IMR-90 (cell line): ENCODE measurements around the gene AFG3L2. TPM values are rescaled to one million over a fixed set of nuclear protein-coding genes. Genes with fewer than 3 reads are reported as not detected.
"Not testable (repeated sequence)": the region's sequence is repeated elsewhere in the genome, so short reads cannot be mapped to it uniquely, and the experiment has no call there.

Experiments
- ATAC-seq: fragments of 200-7000 bp; cut with Tn5 transposase; 2 replicates; pipeline ENCODE4 v1.9.1; 2020; ENCODE audit warnings: low read depth, mild to moderate bottlenecking, moderate library complexity
- BruUV-seq: library from RNA; stranded (reverse); fragments of 400-500 nt; replicated peaks from 2 replicates; lab custom pipeline; 2021; lab: Mats Ljungman, UMichigan
- CTCF ChIA-PET: fragments of 300-600 bp; formaldehyde crosslinking; extraction: SDS; loops from one replicate; lab custom pipeline; 2021; ENCODE audit warnings: antibody characterized with exemption; lab: Yijun Ruan, JAX
- POLR2A ChIA-PET: fragments of 300-600 bp; sonication (Branson Sonifier 250); formaldehyde crosslinking; loops from one replicate; lab custom pipeline; 2022; ENCODE audit warnings: antibody characterized with exemption; ENCODE audit not compliant: unreplicated experiment; lab: Charles Lee
- DNase-seq: peaks from one replicate; pipeline ENCODE4 v3.0.0; 2013
- H2AFZ ChIP-seq: replicated peaks from 2 replicates; pipeline ENCODE3; 2013; ENCODE audit warnings: low read length, mild to moderate bottlenecking; ENCODE audit not compliant: poor library complexity
- H2AK5ac ChIP-seq: 2 replicates; pipeline ENCODE4 v1.6.1; 2013; ENCODE audit warnings: low read depth, low read length, inconsistent platforms
- H2AK9ac ChIP-seq: replicated peaks from 2 replicates; pipeline ENCODE3; 2013; ENCODE audit warnings: mild to moderate bottlenecking, low read depth, low read length, moderate library complexity; ENCODE audit not compliant: poor library complexity
- H2BK120ac ChIP-seq: 2 replicates; pipeline ENCODE4 v1.6.1; 2013; ENCODE audit warnings: low read depth, low read length, inconsistent platforms
- H2BK15ac ChIP-seq: 3 replicates; pipeline ENCODE4 v1.6.1; 2013; ENCODE audit warnings: low read depth, low read length, inconsistent platforms
- H2BK20ac ChIP-seq: 2 replicates; pipeline ENCODE4 v1.6.1; 2013; ENCODE audit warnings: low read depth, mild to moderate bottlenecking, inconsistent platforms, low read length, moderate library complexity
- H2BK5ac ChIP-seq: 2 replicates; pipeline ENCODE4 v1.6.1; 2013; ENCODE audit warnings: mild to moderate bottlenecking, low read depth, low read length, inconsistent platforms; ENCODE audit not compliant: poor library complexity, severe bottlenecking
- H3K14ac ChIP-seq: replicated peaks from 2 replicates; pipeline ENCODE4 v1.6.1; 2013; ENCODE audit warnings: low read depth, low read length, inconsistent platforms
- H3K18ac ChIP-seq: 2 replicates; pipeline ENCODE4 v1.6.1; 2013; ENCODE audit warnings: low read depth, low read length, control low read depth
- H3K23ac ChIP-seq: 2 replicates; pipeline ENCODE4 v1.6.1; 2013; ENCODE audit warnings: low read depth, low read length, inconsistent platforms
- H3K27ac ChIP-seq: 2 replicates; pipeline ENCODE4 v1.5.1; 2013; ENCODE audit warnings: mild to moderate bottlenecking, control low read depth, low read length; ENCODE audit not compliant: insufficient read depth
- H3K27me3 ChIP-seq: 2 replicates; pipeline ENCODE4 v1.6.1; 2013; ENCODE audit warnings: low read length; ENCODE audit not compliant: control insufficient read depth, insufficient read depth
- H3K36me3 ChIP-seq: 2 replicates; pipeline ENCODE4 v1.6.1; 2013; ENCODE audit warnings: low read length, mixed read lengths; ENCODE audit not compliant: control insufficient read depth, insufficient read depth
- H3K4ac ChIP-seq: 2 replicates; pipeline ENCODE4 v1.6.1; 2013; ENCODE audit warnings: low read depth, low read length, inconsistent platforms
- H3K4me1 ChIP-seq: 2 replicates; pipeline ENCODE4 v1.6.1; 2013; ENCODE audit warnings: low read length, mixed read lengths; ENCODE audit not compliant: control insufficient read depth, insufficient read depth
- H3K4me2 ChIP-seq: 2 replicates; pipeline ENCODE4 v1.6.1; 2013; ENCODE audit warnings: low read depth, mild to moderate bottlenecking, control low read depth, low read length, moderate library complexity
- H3K4me3 ChIP-seq: 2 replicates; pipeline ENCODE4 v1.5.1; 2013; ENCODE audit warnings: low read depth, mild to moderate bottlenecking, control low read depth, low read length, moderate library complexity; ENCODE audit not compliant: insufficient read depth
- H3K56ac ChIP-seq: 2 replicates; pipeline ENCODE4 v1.6.1; 2013; ENCODE audit warnings: low read length, inconsistent platforms; ENCODE audit not compliant: insufficient read depth; ENCODE audit errors: extremely low read depth
- H3K79me1 ChIP-seq, 2 experiments: 2 replicates each; pipeline ENCODE4 v1.6.1; 2013; ENCODE audit warnings: low read length in 2 of 2, inconsistent platforms in 1 of 2, low read depth in 1 of 2
- H3K9ac ChIP-seq: 2 replicates; pipeline ENCODE4 v1.6.1; 2013; ENCODE audit warnings: low read depth, low read length, control low read depth
- H3K9me1 ChIP-seq: 2 replicates; pipeline ENCODE4 v1.6.1; 2013; ENCODE audit warnings: low read length, inconsistent platforms; ENCODE audit not compliant: insufficient read depth
- H3K9me3 ChIP-seq: 2 replicates; pipeline ENCODE4 v1.6.1; 2013; ENCODE audit warnings: low read length; ENCODE audit not compliant: control insufficient read depth, insufficient read depth
- H4K20me1 ChIP-seq: 2 replicates; pipeline ENCODE4 v1.6.1; 2013; ENCODE audit warnings: low read length, inconsistent platforms; ENCODE audit not compliant: insufficient read depth
- H4K5ac ChIP-seq: 2 replicates; pipeline ENCODE4 v1.6.1; 2013; ENCODE audit warnings: mild to moderate bottlenecking, low read depth, low read length, control low read depth
- H4K8ac ChIP-seq, 2 experiments: 2 replicates each; pipeline ENCODE4 v1.6.1; 2013; ENCODE audit warnings: low read depth in 2 of 2, low read length in 2 of 2, control low read depth in 1 of 2, inconsistent platforms in 1 of 2
- H4K91ac ChIP-seq: 2 replicates; pipeline ENCODE4 v1.6.1; 2013; ENCODE audit warnings: low read depth, low read length, inconsistent platforms; ENCODE audit not compliant: insufficient read depth
- WGBS, 2 experiments: methylation state at CpG; one replicate each; pipeline versions ENCODE4 v1.1.5 to v1.1.7; 2013; ENCODE audit warnings: missing lambda C conversion rate in 2 of 2; ENCODE audit not compliant: insufficient read length in 1 of 2; ENCODE audit errors: extremely low coverage in 2 of 2; 5-methylcytosine and 5-hydroxymethylcytosine counted together
- dilution Hi-C: fragments of 300-500 bp; cut with HindIII; formaldehyde crosslinking; loops from one replicate; pipeline ENCODE4 v1.14.3; 2018; ENCODE audit warnings: low sequenced_read_pairs; ENCODE audit not compliant: unreplicated experiment
- in situ Hi-C: fragments of 300-500 bp; cut with MboI; formaldehyde crosslinking; loops from 3 replicates; pipeline ENCODE4 v1.14.3; 2019; ENCODE audit warnings: low sequenced_read_pairs, inconsistent platforms, mixed read lengths
- intact Hi-C: fragments of 100-400 bp; cut with micrococcal nuclease; formaldehyde crosslinking; loops from 2 replicates; pipeline ENCODE4 v1.10.0; 2022
- polyA plus RNA-seq, 3 experiments: library from polyadenylated mRNA; depleted of rRNA; stranded (reverse); fragments of >200 nt; gene quantifications; 2 replicates each; pipeline ENCODE4 v1.2.3, GENCODE V29; 2012; ENCODE audit warnings: low replicate concordance in 1 of 3
- total RNA-seq: library from RNA; depleted of rRNA; stranded (reverse); fragments of >200 nt; gene quantifications from 2 replicates; pipeline ENCODE4 v1.2.3, GENCODE V29; 2012

The AFG3L2 gene
- total and polyA plus RNA-seq, 2 of the 4 experiments (the other 2 are of a cell fraction), result 26.9 to 37.6 TPM

DNA sequence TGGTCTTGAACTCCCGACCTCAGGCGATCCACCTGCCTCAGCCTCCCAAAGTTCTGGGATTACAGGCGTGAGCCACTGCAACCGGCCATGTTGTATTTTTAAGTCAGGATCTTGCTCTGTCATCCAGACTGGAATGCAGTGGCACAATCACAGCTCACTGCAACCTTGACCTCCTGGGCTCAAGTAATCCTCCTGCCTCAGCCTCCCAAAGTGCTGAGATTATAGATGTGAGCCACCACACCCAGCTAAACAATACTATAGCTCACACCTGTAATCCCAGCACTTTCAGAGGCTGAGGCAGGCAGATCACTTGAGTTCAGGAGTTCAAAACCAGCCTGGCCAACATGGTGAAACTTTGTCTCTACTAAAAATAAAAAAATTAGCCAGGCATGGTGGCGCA lies 6.7 kb upstream of the AFG3L2 start:
- CTCF ChIA-PET, result interaction anchor here (1.1 to 1.6 kb wide), 2 partner anchors 8 to 12 kb away, joined by 5 read pairs; no protein-coding TSS in a partner anchor
- in situ Hi-C loops, result not testable (repeated sequence)

GRCh38 chr18:12382221-12382814 lies 5.3 kb upstream of the AFG3L2 start:
- H3K14ac ChIP-seq, H2AK9ac ChIP-seq, BruUV-seq, H3K27ac ChIP-seq, H3K79me1 ChIP-seq, POLR2A ChIA-PET, H3K4me1 ChIP-seq, ATAC-seq, H2BK5ac ChIP-seq, H2BK120ac ChIP-seq, H3K4ac ChIP-seq, H2BK20ac ChIP-seq, H3K9me1 ChIP-seq, H3K4me3 ChIP-seq, H3K9ac ChIP-seq, H4K8ac ChIP-seq, H3K56ac ChIP-seq, H3K9me3 ChIP-seq, H4K20me1 ChIP-seq, dilution Hi-C loops, H3K27me3 ChIP-seq, H2BK15ac ChIP-seq, in situ Hi-C loops, H3K36me3 ChIP-seq, H3K18ac ChIP-seq, H2AFZ ChIP-seq, H3K23ac ChIP-seq, DNase-seq, H4K5ac ChIP-seq, H2AK5ac ChIP-seq, H3K4me2 ChIP-seq, intact Hi-C loops, H4K91ac ChIP-seq: not testable (repeated sequence)
- WGBS, 2 experiments, result no CpG with 5 or more reads among the region's 7 CpGs
- CTCF ChIA-PET, result interaction anchor here (1.6 kb wide), 1 partner anchor 9 kb away, joined by 5 read pairs; no protein-coding TSS in a partner anchor

More for the DNA sequence above, 6.7 kb upstream of the AFG3L2 start:
- DNase-seq, H2BK15ac ChIP-seq, H3K4me1 ChIP-seq, H2BK20ac ChIP-seq, H3K14ac ChIP-seq, dilution Hi-C loops, H3K4me3 ChIP-seq, H3K36me3 ChIP-seq, H3K79me1 ChIP-seq, H2BK5ac ChIP-seq, H2AK5ac ChIP-seq, H3K18ac ChIP-seq, H4K5ac ChIP-seq, H2AK9ac ChIP-seq, H2AFZ ChIP-seq, H3K27ac ChIP-seq, H3K23ac ChIP-seq, H3K4me2 ChIP-seq, H2BK120ac ChIP-seq, POLR2A ChIA-PET, H4K20me1 ChIP-seq, BruUV-seq, H3K27me3 ChIP-seq, H4K91ac ChIP-seq, H3K9me3 ChIP-seq, H3K4ac ChIP-seq, H3K9me1 ChIP-seq, intact Hi-C loops, H4K8ac ChIP-seq, ATAC-seq, H3K9ac ChIP-seq, H3K56ac ChIP-seq: not testable (repeated sequence)
- WGBS, 2 experiments, result 100% methylated on average over 2 of the region's 5 CpGs; no CpG with 5 or more reads in 1 of the 2 experiments
